ENCODE results near the gene PWP1. TPM values are rescaled to one million over a fixed set of nuclear protein-coding genes. Genes with fewer than 3 reads are reported as not detected.

The PWP1 gene
- polyA plus RNA-seq, 1 donor (not counting 4 experiments of a cell fraction or from before 2014, with no cell fraction given), result 137 TPM

DNA sequence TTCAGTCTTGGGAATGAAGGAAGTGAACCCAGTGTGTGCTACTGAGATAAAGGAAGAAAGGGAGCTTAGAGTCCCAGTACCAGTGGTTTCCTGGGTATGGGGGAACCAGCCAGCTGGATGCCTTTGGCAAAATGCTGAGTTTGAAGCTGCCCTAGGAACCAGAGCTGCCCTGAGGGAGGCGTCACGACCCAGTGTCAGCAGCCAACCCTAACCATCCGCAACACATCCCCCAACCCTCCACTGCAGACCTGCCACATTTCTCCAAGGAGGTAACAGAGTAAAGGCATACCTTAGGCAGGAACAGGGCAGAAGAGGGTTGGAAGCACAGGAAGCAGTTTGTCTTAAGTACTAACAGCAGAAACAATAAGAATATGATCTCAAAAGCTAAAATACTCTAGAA, 46.8 kb downstream of the PWP1 start:
- no peaks in the 10 kb centered on the region for H3K4me1 ChIP-seq (ENCODE audit: control insufficient read depth, extremely low read depth, insufficient read depth, low read length)
- DNase-seq (ENCODE audit: low read depth, low spot score), result no peak
- no peak overlapping the region for H3K27ac ChIP-seq (ENCODE audit: control insufficient read depth, insufficient read depth, low read length)
- TF ChIP-seq EZH2 (IDR thresholded peaks at IDR 0.05; ENCODE audit: low read length), result no peak
- TF ChIP-seq, protein P1, sequence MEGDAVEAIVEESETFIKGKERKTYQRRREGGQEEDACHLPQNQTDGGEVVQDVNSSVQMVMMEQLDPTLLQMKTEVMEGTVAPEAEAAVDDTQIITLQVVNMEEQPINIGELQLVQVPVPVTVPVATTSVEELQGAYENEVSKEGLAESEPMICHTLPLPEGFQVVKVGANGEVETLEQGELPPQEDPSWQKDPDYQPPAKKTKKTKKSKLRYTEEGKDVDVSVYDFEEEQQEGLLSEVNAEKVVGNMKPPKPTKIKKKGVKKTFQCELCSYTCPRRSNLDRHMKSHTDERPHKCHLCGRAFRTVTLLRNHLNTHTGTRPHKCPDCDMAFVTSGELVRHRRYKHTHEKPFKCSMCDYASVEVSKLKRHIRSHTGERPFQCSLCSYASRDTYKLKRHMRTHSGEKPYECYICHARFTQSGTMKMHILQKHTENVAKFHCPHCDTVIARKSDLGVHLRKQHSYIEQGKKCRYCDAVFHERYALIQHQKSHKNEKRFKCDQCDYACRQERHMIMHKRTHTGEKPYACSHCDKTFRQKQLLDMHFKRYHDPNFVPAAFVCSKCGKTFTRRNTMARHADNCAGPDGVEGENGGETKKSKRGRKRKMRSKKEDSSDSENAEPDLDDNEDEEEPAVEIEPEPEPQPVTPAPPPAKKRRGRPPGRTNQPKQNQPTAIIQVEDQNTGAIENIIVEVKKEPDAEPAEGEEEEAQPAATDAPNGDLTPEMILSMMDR (optimal IDR thresholded peaks at IDR 0.05 in 1 of 3, IDR thresholded peaks at IDR 0.05 in 1 of 3, conservative IDR thresholded peaks at IDR 0.05 in 1 of 3; ENCODE audit: extremely low read depth in 1 of 3, insufficient read depth in 2 of 3, low read length in 3 of 3), result no peak
- dilution Hi-C loops (cut with MboI; ENCODE audit: extremely low pct_ligation_motif_present, low sequenced_read_pairs), result no loop called here
- no peaks in the 10 kb centered on the region for H3K9me1 ChIP-seq (ENCODE audit: control insufficient read depth, extremely low read depth, insufficient read depth, low read length)
- H3K27me3 ChIP-seq (ENCODE audit: control insufficient read depth, extremely low read depth, insufficient read depth, low read length), result no peaks in the 10 kb centered on the region
- H3K9ac ChIP-seq (ENCODE audit: control insufficient read depth, extremely low read depth, insufficient read depth, low read length), result no peak overlapping the region
- no peak overlapping the region for H3K4me3 ChIP-seq (ENCODE audit: control insufficient read depth in 2 of 3, extremely low read depth in 1 of 3, insufficient read depth in 2 of 3, low read depth in 1 of 3, low read length in 3 of 3)
- no peak overlapping the region for H2AFZ ChIP-seq (ENCODE audit: control insufficient read depth, low read length)
- H4K20me1 ChIP-seq (ENCODE audit: control insufficient read depth, extremely low read depth, insufficient read depth, low read length), result no peaks in the 10 kb centered on the region
- H3K9me3 ChIP-seq (ENCODE audit: control insufficient read depth, low read depth, low read length), result no peaks in the 10 kb centered on the region
- no peak overlapping the region for H3K4me2 ChIP-seq (ENCODE audit: control insufficient read depth, extremely low read depth, insufficient read depth, low read depth, low read length)
- no peaks in the 10 kb centered on the region for H3K79me2 ChIP-seq (ENCODE audit: control insufficient read depth, insufficient read depth, low read length)
- FAIRE-seq, result no peak
- peaks cover 18 to 24% of the 10 kb centered on the region in 2 experiments for H3K36me3 ChIP-seq (ENCODE audit: control insufficient read depth in 2 of 2, extremely low read depth in 1 of 2, insufficient read depth in 2 of 2, low read length in 2 of 2)

DNA sequence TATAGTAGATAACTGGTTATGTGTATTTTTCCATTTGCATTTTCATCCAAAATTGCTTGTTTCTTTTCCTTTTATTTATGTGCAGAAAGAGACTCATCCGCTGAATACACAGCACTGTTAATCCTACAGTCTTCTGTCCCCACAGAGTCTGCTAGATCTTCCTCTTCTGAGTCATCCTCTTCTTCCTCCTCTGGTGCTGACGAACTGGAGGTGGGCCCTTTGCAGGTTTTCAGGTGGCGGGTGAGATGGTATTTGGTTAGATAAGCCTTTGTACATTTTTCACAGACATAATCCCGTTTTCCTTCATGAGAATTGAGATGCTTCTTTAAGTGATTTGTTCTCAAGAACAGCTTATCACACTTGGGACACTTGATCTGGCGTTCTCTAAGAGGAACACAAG, 48.5 kb downstream of the PWP1 start:
- H3K4me2 ChIP-seq (ENCODE audit: control insufficient read depth, extremely low read depth, insufficient read depth, low read depth, low read length), result no peak overlapping the region
- no peak overlapping the region for H3K9ac ChIP-seq (ENCODE audit: control insufficient read depth, extremely low read depth, insufficient read depth, low read length)
- H3K27me3 ChIP-seq (ENCODE audit: control insufficient read depth, extremely low read depth, insufficient read depth, low read length), result no peaks in the 10 kb centered on the region
- no peak overlapping the region for H3K27ac ChIP-seq (ENCODE audit: control insufficient read depth, insufficient read depth, low read length)
- DNase-seq (ENCODE audit: low read depth, low spot score) (no peak), FAIRE-seq (no peak)
- TF ChIP-seq, protein P1 (optimal IDR thresholded peaks at IDR 0.05 in 1 of 3, IDR thresholded peaks at IDR 0.05 in 1 of 3, conservative IDR thresholded peaks at IDR 0.05 in 1 of 3; ENCODE audit: extremely low read depth in 1 of 3, insufficient read depth in 2 of 3, low read length in 3 of 3), result no peak
- no peak for TF ChIP-seq EZH2 (IDR thresholded peaks at IDR 0.05; ENCODE audit: low read length)
- peaks cover 2% of the 10 kb centered on the region for H4K20me1 ChIP-seq (ENCODE audit: control insufficient read depth, extremely low read depth, insufficient read depth, low read length)
- H3K4me3 ChIP-seq (ENCODE audit: control insufficient read depth in 2 of 3, extremely low read depth in 1 of 3, insufficient read depth in 2 of 3, low read depth in 1 of 3, low read length in 3 of 3), result no peak overlapping the region
- no peaks in the 10 kb centered on the region for H3K79me2 ChIP-seq (ENCODE audit: control insufficient read depth, insufficient read depth, low read length)
- H2AFZ ChIP-seq (ENCODE audit: control insufficient read depth, low read length), result no peak overlapping the region
- H3K9me1 ChIP-seq (ENCODE audit: control insufficient read depth, extremely low read depth, insufficient read depth, low read length), result no peaks in the 10 kb centered on the region
- H3K36me3 ChIP-seq (ENCODE audit: control insufficient read depth in 2 of 2, extremely low read depth in 1 of 2, insufficient read depth in 2 of 2, low read length in 2 of 2), result peaks cover 32 to 37% of the 10 kb centered on the region in 2 experiments
- H3K9me3 ChIP-seq (ENCODE audit: control insufficient read depth, low read depth, low read length), result no peaks in the 10 kb centered on the region
- no peaks in the 10 kb centered on the region for H3K4me1 ChIP-seq (ENCODE audit: control insufficient read depth, extremely low read depth, insufficient read depth, low read length)
- dilution Hi-C loops (cut with MboI; ENCODE audit: extremely low pct_ligation_motif_present, low sequenced_read_pairs), result no loop called here

Data from keratinocyte (primary cell).